Activated CD8-positive, alpha-beta T cell treated with anti-CD3 and anti-CD28 coated beads, Interleukin-2, amount 10 ng/mL, durations not matched to agents 7 days and 5 days (primary cell): ENCODE data around the gene GUCY2C. TPM values are rescaled to one million over a fixed set of nuclear protein-coding genes. Genes with fewer than 3 reads are reported as not detected.

Source experiments
- ATAC-seq: fragments of 150-1000 bp; cut with Tn5 transposase; one replicate; pipeline ENCODE4 v1.10.0; 2021; ENCODE audit warnings: moderate library complexity
- CTCF ChIA-PET: fragments of 350-600 bp; sonication (Branson Sonifier 250); formaldehyde crosslinking; loops from one replicate; lab custom pipeline; 2021; ENCODE audit warnings: antibody characterized with exemption; lab: Charles Lee
- POLR2A ChIA-PET: fragments of 350-600 bp; sonication (Branson Sonifier 250); formaldehyde crosslinking; loops from one replicate; lab custom pipeline; 2021; ENCODE audit warnings: antibody characterized with exemption; lab: Charles Lee
- DNase-seq: peaks from one replicate; pipeline ENCODE4 v3.0.0-alpha.2; 2020
- H3K27ac Mint-ChIP-seq: one replicate; pipeline ENCODE4 v1.8.0; 2021; ENCODE audit warnings: mild to moderate bottlenecking, mixed read lengths
- H3K27me3 Mint-ChIP-seq: one replicate; pipeline ENCODE4 v1.8.0; 2021; ENCODE audit warnings: low read depth, mixed read lengths
- H3K36me3 Mint-ChIP-seq: one replicate; pipeline ENCODE4 v1.8.0; 2021; ENCODE audit warnings: low read depth, mixed read lengths
- H3K4me1 Mint-ChIP-seq: one replicate; pipeline ENCODE4 v1.8.0; 2021; ENCODE audit warnings: low read depth, mixed read lengths
- H3K4me3 Mint-ChIP-seq: one replicate; pipeline ENCODE4 v1.8.0; 2021; ENCODE audit warnings: mild to moderate bottlenecking, mixed read lengths
- H3K9me3 Mint-ChIP-seq: one replicate; pipeline ENCODE4 v1.8.0; 2022; ENCODE audit warnings: mixed read lengths; ENCODE audit not compliant: insufficient read depth
- total RNA-seq, 2 experiments: library from RNA; stranded (reverse); gene quantifications; one replicate each; pipeline ENCODE4 v1.2.3, GENCODE V29; 2021

GUCY2C gene
- total RNA-seq, 2 experiments from 2014 or later = not detected

DNA sequence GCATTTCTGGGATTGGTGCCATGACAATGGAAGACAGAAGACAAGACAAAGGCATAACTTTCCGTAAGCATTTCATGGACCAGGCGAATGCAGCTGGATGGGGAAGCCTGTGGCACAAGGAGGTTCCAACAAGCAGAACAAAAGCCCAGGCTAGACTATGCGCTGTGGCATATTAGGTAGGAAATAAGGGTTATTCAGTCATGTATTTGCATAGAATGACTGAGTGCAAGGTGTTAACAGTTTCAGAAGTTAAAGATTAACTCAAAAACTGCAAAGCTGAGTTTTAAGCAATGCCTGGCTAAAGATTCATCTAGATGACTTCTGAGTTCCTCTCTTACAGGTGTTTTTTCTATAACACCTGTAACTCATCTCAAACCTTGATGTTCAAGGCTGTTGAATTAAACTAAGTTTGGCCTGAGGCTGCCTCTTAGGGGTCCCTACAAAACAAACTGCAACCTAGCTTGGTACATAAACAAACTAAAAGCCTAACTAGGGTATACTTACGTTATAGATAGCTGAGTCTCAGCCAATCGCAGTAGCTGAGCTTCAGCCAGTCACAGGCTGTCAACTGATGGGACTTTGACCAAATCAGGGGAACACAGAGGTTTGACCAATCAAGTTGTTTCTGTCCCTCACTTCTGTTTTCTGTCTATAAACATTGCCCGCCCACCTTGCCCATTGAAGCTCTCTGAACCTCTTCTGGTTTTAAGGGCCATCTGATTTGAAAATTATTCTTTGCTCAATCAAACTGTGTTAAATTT, 76.5 kb downstream of the GUCY2C start:
- H3K4me3 Mint-ChIP-seq = no peak overlapping the region
- H3K4me1 Mint-ChIP-seq = no peaks in the 10 kb centered on the region
- H3K36me3 Mint-ChIP-seq = no peaks in the 10 kb centered on the region
- H3K27ac Mint-ChIP-seq = no peak overlapping the region
- peaks cover 3% of the 10 kb centered on the region for H3K27me3 Mint-ChIP-seq
- ChIA-PET CTCF (interaction anchor here (0.9 to 2.8 kb wide), 2 partner anchors 11 to 382 kb away, joined by 3 to 17 read pairs; no protein-coding TSS in a partner anchor), POLR2A (no interaction called here)
- DNase-seq (no peak), ATAC-seq (no peak)
- H3K9me3 Mint-ChIP-seq = no peaks in the 10 kb centered on the region

DNA sequence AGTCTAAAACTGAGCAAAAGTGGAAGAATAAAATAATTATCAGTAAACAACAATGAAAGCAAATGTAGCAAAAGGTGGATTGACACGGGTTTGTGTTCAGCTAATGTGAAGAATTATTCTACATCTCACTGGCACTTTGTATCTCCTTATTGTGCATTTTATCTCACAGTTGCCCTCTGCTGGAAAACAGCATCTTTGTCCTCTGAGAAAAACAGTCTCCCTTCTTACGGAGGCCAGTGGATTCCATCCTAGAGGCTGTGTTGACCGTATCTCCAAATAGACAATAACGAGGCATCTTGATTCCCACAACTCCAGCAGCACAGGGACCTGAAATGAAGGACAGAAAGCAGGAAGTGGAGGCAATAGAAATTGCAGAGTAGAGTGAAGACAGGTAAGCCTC, 77.4 kb downstream of the GUCY2C start:
- DNase-seq (no peak), ATAC-seq (no peak)
- H3K27ac Mint-ChIP-seq = no peak overlapping the region
- no peaks in the 10 kb centered on the region for H3K36me3 Mint-ChIP-seq
- POLR2A ChIA-PET = no interaction called here
- no peak overlapping the region for H3K4me3 Mint-ChIP-seq
- CTCF ChIA-PET = interaction anchor here (0.5 to 2.8 kb wide), 2 partner anchors 381 to 650 kb away, joined by 3 to 17 read pairs; no protein-coding TSS in a partner anchor
- peaks cover 3% of the 10 kb centered on the region for H3K27me3 Mint-ChIP-seq
- H3K4me1 Mint-ChIP-seq = no peaks in the 10 kb centered on the region
- no peaks in the 10 kb centered on the region for H3K9me3 Mint-ChIP-seq

DNA sequence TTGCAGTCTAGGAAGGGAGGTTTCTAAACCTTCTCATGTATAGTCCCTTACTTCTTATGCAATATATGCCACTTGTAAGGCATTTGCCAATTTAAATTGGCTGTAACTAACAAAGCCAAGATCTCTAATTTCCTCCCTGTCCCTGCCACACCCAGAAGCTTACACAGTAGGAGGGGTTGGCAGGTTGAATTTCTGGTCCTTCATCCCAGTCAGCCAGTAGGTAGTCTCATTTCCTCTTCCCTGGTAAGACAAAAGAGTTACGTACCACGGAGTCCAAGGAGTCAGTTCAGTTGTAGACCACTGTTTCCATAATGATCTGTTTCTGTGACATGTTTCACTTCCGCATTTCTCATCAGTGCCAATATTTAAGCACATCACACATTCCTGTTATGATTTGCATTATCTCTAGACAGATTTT, 81.7 kb downstream of the GUCY2C start:
- POLR2A ChIA-PET = no interaction called here
- H3K27me3 Mint-ChIP-seq = no peaks in the 10 kb centered on the region

DNA sequence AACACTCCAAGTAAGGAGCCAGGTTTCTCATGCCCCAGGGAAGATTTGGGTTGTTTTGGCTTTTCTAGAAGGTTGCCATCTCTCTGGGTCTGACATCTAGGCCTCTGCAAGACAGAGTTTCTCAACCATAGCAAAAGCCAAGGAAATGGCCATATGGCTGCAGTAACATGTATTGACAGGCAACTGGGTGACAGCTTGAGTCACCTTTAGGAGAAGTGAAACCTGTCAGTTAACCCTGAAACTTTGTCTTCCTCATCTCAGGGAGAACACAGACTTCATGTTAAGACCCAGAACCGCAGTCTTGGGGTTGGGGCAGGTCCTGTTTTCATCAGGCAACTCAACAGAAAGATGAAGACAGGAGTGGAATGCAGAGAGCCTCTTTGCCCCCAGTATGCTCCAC, 82.7 kb downstream of the GUCY2C start:
- ATAC-seq = no peak
- no peak overlapping the region for H3K27ac Mint-ChIP-seq
- H3K27me3 Mint-ChIP-seq = no peaks in the 10 kb centered on the region
- no peaks in the 10 kb centered on the region for H3K4me1 Mint-ChIP-seq
- peaks cover 18% of the 10 kb centered on the region for H3K9me3 Mint-ChIP-seq
- no peaks in the 10 kb centered on the region for H3K36me3 Mint-ChIP-seq
- ChIA-PET POLR2A (no interaction called here), CTCF (interaction anchor here (1.0 kb wide), 1 partner anchor 387 kb away, joined by 3 read pairs; no protein-coding TSS in a partner anchor)
- no peak overlapping the region for H3K4me3 Mint-ChIP-seq
- no peak for DNase-seq

More for the DNA sequence above, 81.7 kb downstream of the GUCY2C start:
- DNase-seq (no peak), ATAC-seq (no peak)
- no peak overlapping the region for H3K27ac Mint-ChIP-seq
- H3K4me1 Mint-ChIP-seq = no peaks in the 10 kb centered on the region
- H3K36me3 Mint-ChIP-seq = no peaks in the 10 kb centered on the region
- H3K4me3 Mint-ChIP-seq = no peak overlapping the region
- CTCF ChIA-PET = interaction anchor here (0.5 kb wide), 1 partner anchor 35 kb away, joined by 3 read pairs; no protein-coding TSS in a partner anchor
- H3K9me3 Mint-ChIP-seq = peaks cover 13% of the 10 kb centered on the region

DNA sequence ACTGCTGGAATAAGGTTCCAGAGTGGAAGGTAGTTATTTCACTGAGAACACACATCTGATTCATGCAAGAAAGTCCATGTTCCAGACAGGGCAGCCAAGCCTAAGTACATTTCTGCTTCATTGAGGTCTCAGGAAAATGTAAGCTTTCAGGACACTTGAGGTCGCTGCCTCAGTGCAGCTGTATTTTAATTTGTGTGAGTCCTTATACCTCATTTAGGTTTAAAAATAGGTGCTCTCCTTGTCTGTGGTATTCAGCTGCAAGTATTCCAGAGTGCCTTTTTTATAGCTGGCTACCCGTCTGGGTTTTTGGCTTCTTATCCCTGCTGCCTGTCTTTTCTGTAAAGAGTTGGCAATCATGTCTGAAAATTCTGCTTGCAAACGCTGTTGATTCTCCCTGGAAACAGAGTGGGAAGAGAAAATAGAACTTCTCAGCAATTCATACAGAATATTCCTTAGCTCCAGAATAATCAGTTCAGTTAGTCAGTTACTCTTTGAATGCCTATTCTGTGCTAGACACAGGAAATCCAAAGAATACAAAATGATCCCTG, 83.4 kb downstream of the GUCY2C start:
- H3K27ac Mint-ChIP-seq = no peak overlapping the region
- no peaks in the 10 kb centered on the region for H3K4me1 Mint-ChIP-seq
- no peak overlapping the region for H3K4me3 Mint-ChIP-seq

DNA sequence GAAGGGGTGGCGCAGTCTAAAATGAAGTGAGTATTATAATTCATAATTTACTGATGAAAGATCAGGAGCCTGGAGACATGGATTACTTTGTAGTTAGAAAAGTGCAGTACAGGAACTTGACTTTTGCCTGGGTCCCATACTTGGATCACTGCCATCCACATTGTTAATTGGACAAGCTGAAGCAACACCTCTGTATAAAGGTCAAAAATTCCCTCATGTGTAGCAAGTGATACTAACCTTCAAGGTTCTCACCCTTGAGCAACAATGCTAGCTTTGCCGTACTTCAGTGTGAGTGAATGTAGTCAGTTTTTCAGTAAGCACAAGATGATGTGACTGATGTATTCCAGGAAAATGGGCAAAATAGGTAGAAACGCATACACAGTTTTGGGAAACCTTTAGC, 84.1 kb downstream of the GUCY2C start:
- H3K27ac Mint-ChIP-seq = no peak overlapping the region
- no peak for DNase-seq
- ATAC-seq = no peak
- peaks cover 5% of the 10 kb centered on the region for H3K27me3 Mint-ChIP-seq
- POLR2A ChIA-PET = interaction anchor here (0.6 kb wide), 1 partner anchor 1921 kb away, joined by 3 read pairs; no protein-coding TSS in a partner anchor
- no peaks in the 10 kb centered on the region for H3K36me3 Mint-ChIP-seq
- H3K4me1 Mint-ChIP-seq = no peaks in the 10 kb centered on the region
- CTCF ChIA-PET = interaction anchor here (1.1 to 1.2 kb wide), 2 partner anchors 374 to 427 kb away, joined by 3 to 4 read pairs; no protein-coding TSS in a partner anchor
- no peak overlapping the region for H3K4me3 Mint-ChIP-seq
- H3K9me3 Mint-ChIP-seq = peaks cover 27% of the 10 kb centered on the region

More for the DNA sequence above, 83.4 kb downstream of the GUCY2C start:
- CTCF ChIA-PET = interaction anchor here (1.0 to 1.2 kb wide), 3 partner anchors 375 to 427 kb away, joined by 3 to 4 read pairs (median 3); no protein-coding TSS in a partner anchor
- no peaks in the 10 kb centered on the region for H3K36me3 Mint-ChIP-seq
- DNase-seq = no peak
- POLR2A ChIA-PET = no interaction called here
- H3K27me3 Mint-ChIP-seq = peaks cover 5% of the 10 kb centered on the region
- peaks cover 25% of the 10 kb centered on the region for H3K9me3 Mint-ChIP-seq
- ATAC-seq = no peak

DNA sequence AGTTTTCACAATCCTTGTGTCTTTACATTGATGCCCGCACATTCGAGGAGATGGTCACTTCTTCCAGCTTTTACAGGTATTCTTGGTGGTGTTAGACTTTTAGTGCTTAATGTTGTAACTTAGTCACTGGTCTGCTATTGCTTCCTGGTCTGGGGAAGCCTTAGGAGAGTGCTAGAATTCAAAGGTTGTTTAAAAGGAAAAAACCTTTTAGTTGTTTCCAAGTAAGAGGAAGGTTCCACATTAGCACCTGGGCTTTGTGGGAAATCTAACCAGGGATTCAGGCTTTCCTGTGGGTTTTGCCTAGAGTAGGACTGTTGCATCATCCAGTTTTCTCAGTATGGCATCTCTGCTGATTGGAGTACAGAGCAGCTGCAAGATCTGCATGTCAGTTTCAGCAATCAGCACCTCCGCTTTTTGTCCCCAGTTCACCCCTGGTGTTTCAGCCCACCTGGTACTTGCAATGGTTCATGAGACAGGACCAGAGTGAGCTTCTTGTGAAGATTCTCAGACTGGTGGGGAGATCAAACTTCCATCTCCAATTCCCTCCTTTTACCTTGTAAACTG, 84.7 kb downstream of the GUCY2C start:
- H3K36me3 Mint-ChIP-seq = no peaks in the 10 kb centered on the region

DNA sequence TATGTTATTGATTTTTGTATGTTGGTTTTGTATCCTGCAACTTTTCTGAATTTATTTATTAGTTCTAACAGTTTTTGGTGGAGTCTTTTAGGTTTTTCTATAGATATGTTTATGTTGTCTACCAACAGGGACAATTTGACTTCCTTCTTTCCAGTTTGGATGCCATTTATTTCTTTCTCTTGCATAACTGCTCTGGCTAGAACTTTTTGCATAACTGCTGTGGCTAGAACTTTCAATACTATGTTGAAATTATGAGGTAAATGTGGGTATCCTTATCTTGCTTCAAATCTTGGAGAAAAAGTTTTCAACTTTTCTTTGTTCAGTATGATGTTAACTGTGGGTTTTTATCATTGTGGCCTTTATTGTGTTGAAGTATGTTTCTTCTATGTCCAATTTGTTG, 88.8 kb downstream of the GUCY2C start:
- ChIA-PET CTCF (no interaction called here), POLR2A (no interaction called here)
- no peak overlapping the region for H3K27ac Mint-ChIP-seq
- ATAC-seq = no peak
- H3K4me1 Mint-ChIP-seq = no peaks in the 10 kb centered on the region
- no peak for DNase-seq
- H3K4me3 Mint-ChIP-seq = no peak overlapping the region
- no peaks in the 10 kb centered on the region for H3K36me3 Mint-ChIP-seq
- H3K9me3 Mint-ChIP-seq = peaks cover 53% of the 10 kb centered on the region
- peaks cover 5% of the 10 kb centered on the region for H3K27me3 Mint-ChIP-seq

More for the DNA sequence above, 84.7 kb downstream of the GUCY2C start:
- ATAC-seq (no peak), DNase-seq (no peak)
- H3K9me3 Mint-ChIP-seq = peaks cover 31% of the 10 kb centered on the region
- H3K27me3 Mint-ChIP-seq = peaks cover 5% of the 10 kb centered on the region
- H3K27ac Mint-ChIP-seq = no peak overlapping the region
- CTCF ChIA-PET = interaction anchor here (0.9 to 1.4 kb wide), 3 partner anchors 16 to 426 kb away, joined by 3 to 4 read pairs (median 3); no protein-coding TSS in a partner anchor
- H3K4me1 Mint-ChIP-seq = no peaks in the 10 kb centered on the region
- H3K4me3 Mint-ChIP-seq = no peak overlapping the region
- POLR2A ChIA-PET = interaction anchor here (0.6 kb wide), 1 partner anchor 1922 kb away, joined by 3 read pairs; no protein-coding TSS in a partner anchor

DNA sequence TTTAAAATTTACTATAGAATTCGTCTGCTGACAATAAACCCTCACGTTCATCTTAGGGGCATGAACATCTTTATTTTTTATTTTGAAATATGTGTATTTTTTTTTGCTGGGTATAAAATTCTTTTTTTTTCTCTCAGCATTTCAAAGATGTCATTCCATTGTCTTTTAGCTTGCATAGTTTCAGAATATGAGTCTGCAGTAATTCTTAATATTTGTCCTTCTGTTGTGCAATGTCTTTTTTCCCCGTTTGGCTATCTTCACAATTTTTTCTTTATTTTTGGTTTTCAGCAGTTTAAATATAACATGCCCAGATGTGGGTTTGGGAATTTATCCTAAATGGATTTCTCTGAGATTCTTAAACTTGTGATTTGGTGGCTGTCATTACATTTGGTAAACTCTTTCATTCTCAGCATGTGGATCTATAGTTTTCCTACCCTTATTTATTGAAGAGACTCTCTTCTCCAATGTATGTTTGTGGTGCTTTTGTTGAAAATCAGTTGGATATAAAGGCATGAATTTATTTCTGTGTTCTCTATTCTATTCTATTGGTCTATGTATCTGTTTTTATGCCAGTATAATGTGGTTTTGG, 90.9 kb downstream of the GUCY2C start:
- H3K4me3 Mint-ChIP-seq = no peak overlapping the region
- H3K27ac Mint-ChIP-seq = no peak overlapping the region
- H3K9me3 Mint-ChIP-seq = peaks cover 42% of the 10 kb centered on the region
- DNase-seq (no peak), ATAC-seq (no peak)
- H3K27me3 Mint-ChIP-seq = peaks cover 5% of the 10 kb centered on the region
- no peaks in the 10 kb centered on the region for H3K36me3 Mint-ChIP-seq
- ChIA-PET CTCF (no interaction called here), POLR2A (no interaction called here)
- no peaks in the 10 kb centered on the region for H3K4me1 Mint-ChIP-seq

DNA sequence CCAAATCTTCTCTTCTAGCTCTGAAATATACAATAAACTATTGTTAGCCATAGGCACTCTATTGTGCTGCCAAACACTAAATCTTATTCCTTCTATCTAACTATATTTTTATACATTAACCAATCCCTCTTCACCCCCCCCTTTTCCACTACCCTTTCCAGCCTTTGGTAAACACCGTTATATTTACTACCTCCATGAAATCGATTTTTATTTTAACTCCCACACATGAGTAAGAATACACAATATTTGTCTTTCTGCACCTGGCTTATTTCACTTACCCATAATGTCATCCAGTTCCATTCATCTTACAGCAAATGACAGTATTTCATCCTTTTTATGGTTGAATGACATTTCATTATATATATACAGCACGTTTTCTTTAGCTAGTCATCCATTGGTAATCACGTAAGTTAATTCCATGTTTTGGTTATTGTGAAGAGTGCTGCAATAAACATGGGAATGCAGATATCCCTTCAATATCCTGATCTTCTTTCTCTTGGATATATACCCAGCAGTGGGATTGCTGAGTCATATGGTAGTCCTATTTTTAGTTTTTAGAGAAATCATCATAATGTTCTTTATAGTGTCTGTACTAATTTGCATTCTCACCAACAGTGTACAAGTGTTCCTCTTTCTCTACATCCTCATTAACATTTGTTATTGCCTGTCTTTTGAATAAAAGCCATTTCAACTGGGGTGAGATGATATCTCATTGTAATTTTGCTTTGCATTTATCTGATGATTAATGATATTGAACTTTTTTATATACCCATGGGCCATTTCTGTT, 94.5 kb downstream of the GUCY2C start:
- H3K4me3 Mint-ChIP-seq = no peak overlapping the region
- H3K9me3 Mint-ChIP-seq = peaks cover 32% of the 10 kb centered on the region
- ChIA-PET POLR2A (no interaction called here), CTCF (no interaction called here)
- no peak overlapping the region for H3K27ac Mint-ChIP-seq
- no peaks in the 10 kb centered on the region for H3K27me3 Mint-ChIP-seq
- no peaks in the 10 kb centered on the region for H3K36me3 Mint-ChIP-seq
- H3K4me1 Mint-ChIP-seq = no peaks in the 10 kb centered on the region
- DNase-seq (no peak), ATAC-seq (no peak)

DNA sequence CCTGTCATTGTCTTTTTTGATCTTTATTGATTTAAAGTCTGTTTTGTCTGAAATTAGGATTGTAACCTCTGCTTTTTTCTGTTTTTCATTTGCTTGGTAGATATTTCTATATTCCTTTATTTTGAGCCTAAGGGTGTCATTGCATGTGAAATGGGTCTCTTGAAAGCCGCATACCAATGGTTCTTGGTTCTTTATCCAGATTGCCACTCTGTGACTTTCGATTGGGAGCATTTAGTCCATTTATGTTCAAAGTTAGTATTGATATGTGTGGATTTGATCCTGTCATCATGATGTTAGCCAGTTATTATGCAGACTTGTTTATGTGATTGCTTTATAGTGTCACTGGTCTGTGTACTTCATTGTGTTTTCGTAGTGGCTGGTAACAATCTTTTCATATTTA, 98.9 kb downstream of the GUCY2C start:
- no peak for DNase-seq
- Mint-ChIP-seq H3K9me3 (peaks cover 8% of the 10 kb centered on the region), H3K27ac (no peak overlapping the region), H3K27me3 (peaks cover 3% of the 10 kb centered on the region), H3K36me3 (no peaks in the 10 kb centered on the region), H3K4me3 (no peak overlapping the region), H3K4me1 (no peaks in the 10 kb centered on the region)
- no peak for ATAC-seq
- CTCF ChIA-PET = no interaction called here
- POLR2A ChIA-PET = no interaction called here
